Stimulated activated CD8-positive, alpha-beta memory T cell treated with anti-CD3 and anti-CD28 coated beads, Interleukin-4, amount 100 ng/mL, for 4 hours (primary cell): ENCODE measurements around the gene DNAJC19.

Experiments
- DNase-seq, 2 donors: peaks; one replicate each; pipeline ENCODE4 v3.0.0-alpha.2; 2020; ENCODE audit warnings: low read depth in 2 of 2, low spot score in 1 of 2

Gene DNAJC19

GRCh38 chr3:180961552-180961951 lies 28.0 kb downstream of the DNAJC19 start:
- no peak for DNase-seq

GRCh38 chr3:180961087-180961486 lies 28.4 kb downstream of the DNAJC19 start:
- no peak for DNase-seq

GRCh38 chr3:180959691-180960090 lies 29.8 kb downstream of the DNAJC19 start:
- DNase-seq = no peak

- no peak for DNase-seq
Measured at GRCh38 chr3:180947761-180948390, 41.7 kb downstream of the DNAJC19 start.

GRCh38 chr3:180940826-180941225 lies 48.7 kb downstream of the DNAJC19 start:
- DNase-seq = no peak

GRCh38 chr3:180934638-180935037 lies 54.9 kb downstream of the DNAJC19 start:
- no peak for DNase-seq
